PC-9 (cell line): ENCODE data around the gene ALDH7A1. TPM values are rescaled to one million over a fixed set of nuclear protein-coding genes. Genes with fewer than 3 reads are reported as not detected.

Experiments used
- BruUV-seq: library from RNA; stranded (reverse); fragments of 400-500 nt; replicated peaks from 2 replicates; lab custom pipeline; 2021; lab: Mats Ljungman, UMichigan
- CTCF ChIA-PET: fragments of 300-600 bp; sonication (Branson Sonifier 250); formaldehyde crosslinking; loops from one replicate; lab custom pipeline; 2022; ENCODE audit warnings: antibody characterized with exemption; lab: Charles Lee
- POLR2A ChIA-PET: fragments of 300-600 bp; sonication (Branson Sonifier 250); formaldehyde crosslinking; loops from one replicate; lab custom pipeline; 2022; ENCODE audit warnings: antibody characterized with exemption; ENCODE audit not compliant: unreplicated experiment; lab: Charles Lee
- DNase-seq, 2 experiments: peaks; one replicate each; pipeline versions ENCODE4 v3.0.0 to v3.0.0-alpha.2; 2015 to 2022; ENCODE audit warnings: mixed read lengths in 1 of 2
- H2AFZ ChIP-seq: fragments of 200-600 bp; sonication (generic); 2 replicates; pipeline ENCODE4 v1.8.1; 2017; ENCODE audit warnings: antibody characterized with exemption
- H3F3A ChIP-seq: fragments of 200-600 bp; sonication (generic); 2 replicates; pipeline ENCODE4 v1.8.1; 2017; ENCODE audit warnings: antibody characterized with exemption, mild to moderate bottlenecking, low read depth; ENCODE audit not compliant: insufficient read depth
- H3K27ac ChIP-seq: fragments of 200-600 bp; sonication (generic); 2 replicates; pipeline ENCODE4 v1.6.1; 2016; ENCODE audit warnings: mixed run types
- H3K27me3 ChIP-seq: fragments of 200-600 bp; sonication (generic); 2 replicates; pipeline ENCODE4 v1.6.1; 2016; ENCODE audit warnings: low read depth, mixed run types; ENCODE audit not compliant: insufficient read depth
- H3K36me3 ChIP-seq: fragments of 200-600 bp; sonication (generic); 2 replicates; pipeline ENCODE4 v1.6.1; 2016; ENCODE audit warnings: low read depth, mixed run types
- H3K4me1 ChIP-seq: fragments of 200-600 bp; sonication (generic); replicated peaks from 2 replicates; pipeline ENCODE4 v1.6.1; 2016; ENCODE audit warnings: mixed run types; ENCODE audit not compliant: insufficient read depth
- H3K4me2 ChIP-seq: fragments of 200-600 bp; sonication (generic); 2 replicates; pipeline ENCODE4 v1.6.1; 2017; ENCODE audit warnings: mixed run types
- H3K4me3 ChIP-seq: fragments of 200-600 bp; sonication (generic); 2 replicates; pipeline ENCODE4 v1.6.1; 2016; ENCODE audit warnings: mixed run types
- H3K79me2 ChIP-seq: fragments of 200-600 bp; sonication (generic); 2 replicates; pipeline ENCODE4 v1.6.1; 2017; ENCODE audit warnings: low read depth, mixed run types
- H3K9me2 ChIP-seq: fragments of 200-600 bp; sonication (generic); 2 replicates; pipeline ENCODE4 v1.8.1; 2017; ENCODE audit warnings: mild to moderate bottlenecking; ENCODE audit not compliant: insufficient read depth
- H3K9me3 ChIP-seq: fragments of 200-600 bp; sonication (generic); 2 replicates; pipeline ENCODE4 v1.8.1; 2016; ENCODE audit warnings: low read depth; ENCODE audit not compliant: insufficient read depth
- H4K20me1 ChIP-seq: fragments of 200-600 bp; sonication (generic); 2 replicates; pipeline ENCODE4 v1.8.1; 2017; ENCODE audit not compliant: insufficient read depth
- EZH2 ChIP-seq: fragments of 200-600 bp; sonication (generic); IDR thresholded peaks from 2 replicates; pipeline ENCODE4 v1.8.0; 2017; ENCODE audit warnings: antibody characterized with exemption, low read depth
- intact Hi-C: fragments of 100-400 bp; cut with micrococcal nuclease; formaldehyde crosslinking; loops from one replicate; pipeline ENCODE4 v1.10.0; 2022; ENCODE audit not compliant: unreplicated experiment
- total RNA-seq: library from RNA; stranded (reverse); gene quantifications from 2 replicates; pipeline ENCODE4 v1.2.3, GENCODE V29; 2021
- TF ChIP-seq, protein P1 (sequence below): fragments of 200-600 bp; sonication (generic); conservative IDR thresholded peaks from 2 replicates; pipeline ENCODE4 v1.6.1; 2017; ENCODE audit warnings: mixed run types, antibody characterized with exemption, mild to moderate bottlenecking, moderate library complexity

ALDH7A1 gene
- total RNA-seq, 1 experiment from 2014 or later: 109 TPM

DNA sequence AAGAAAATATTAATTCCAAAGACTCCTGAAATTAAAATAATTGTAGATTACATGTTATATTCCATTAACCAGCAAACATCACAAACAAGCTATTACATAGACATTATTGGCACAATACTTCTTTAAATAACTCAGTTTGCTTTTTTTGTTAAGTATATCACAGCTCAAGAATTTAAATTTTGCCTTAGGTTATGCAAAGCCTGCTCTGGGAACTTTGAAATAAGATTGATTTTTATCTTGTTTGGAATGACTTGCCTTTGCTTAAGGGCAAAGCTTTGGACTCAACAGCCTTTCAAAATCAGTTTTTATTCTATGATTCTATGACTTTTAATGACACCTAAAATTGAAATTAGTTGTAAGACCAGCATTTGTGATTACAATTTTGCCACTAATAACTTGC, 78.2 kb downstream of the ALDH7A1 start:
- POLR2A ChIA-PET: interaction anchor here (0.5 kb wide), 1 partner anchor 167 kb away, joined by 3 read pairs; no protein-coding TSS in a partner anchor
- Histone ChIP-seq H4K20me1 (no peaks in the 10 kb centered on the region), H3K9me3 (no peaks in the 10 kb centered on the region), H3K9me2 (no peaks in the 10 kb centered on the region), H3K27me3 (no peaks in the 10 kb centered on the region), H3K4me2 (no peak overlapping the region), H3K4me1 (peaks cover 18% of the 10 kb centered on the region; the same call in 1 of the 2 replicates), H3F3A (peaks cover 10% of the 10 kb centered on the region; the same call in 1 of the 2 replicates), H2AFZ (no peak overlapping the region), H3K79me2 (no peaks in the 10 kb centered on the region), H3K36me3 (no peaks in the 10 kb centered on the region), H3K4me3 (no peak overlapping the region), H3K27ac (peak overlapping the region; percentile 14; the same call in 1 of the 2 replicates)
- DNase-seq: peak in 1 of 2 experiments; percentile 69
- no peak for TF ChIP-seq EZH2
- TF ChIP-seq, protein P1, sequence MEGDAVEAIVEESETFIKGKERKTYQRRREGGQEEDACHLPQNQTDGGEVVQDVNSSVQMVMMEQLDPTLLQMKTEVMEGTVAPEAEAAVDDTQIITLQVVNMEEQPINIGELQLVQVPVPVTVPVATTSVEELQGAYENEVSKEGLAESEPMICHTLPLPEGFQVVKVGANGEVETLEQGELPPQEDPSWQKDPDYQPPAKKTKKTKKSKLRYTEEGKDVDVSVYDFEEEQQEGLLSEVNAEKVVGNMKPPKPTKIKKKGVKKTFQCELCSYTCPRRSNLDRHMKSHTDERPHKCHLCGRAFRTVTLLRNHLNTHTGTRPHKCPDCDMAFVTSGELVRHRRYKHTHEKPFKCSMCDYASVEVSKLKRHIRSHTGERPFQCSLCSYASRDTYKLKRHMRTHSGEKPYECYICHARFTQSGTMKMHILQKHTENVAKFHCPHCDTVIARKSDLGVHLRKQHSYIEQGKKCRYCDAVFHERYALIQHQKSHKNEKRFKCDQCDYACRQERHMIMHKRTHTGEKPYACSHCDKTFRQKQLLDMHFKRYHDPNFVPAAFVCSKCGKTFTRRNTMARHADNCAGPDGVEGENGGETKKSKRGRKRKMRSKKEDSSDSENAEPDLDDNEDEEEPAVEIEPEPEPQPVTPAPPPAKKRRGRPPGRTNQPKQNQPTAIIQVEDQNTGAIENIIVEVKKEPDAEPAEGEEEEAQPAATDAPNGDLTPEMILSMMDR: no peak
- intact Hi-C loops: no loop called here
- CTCF ChIA-PET: interaction anchor here (1.0 kb wide), 1 partner anchor 16 kb away, joined by 6 read pairs; no protein-coding TSS in a partner anchor
- BruUV-seq: no TSS peak

DNA sequence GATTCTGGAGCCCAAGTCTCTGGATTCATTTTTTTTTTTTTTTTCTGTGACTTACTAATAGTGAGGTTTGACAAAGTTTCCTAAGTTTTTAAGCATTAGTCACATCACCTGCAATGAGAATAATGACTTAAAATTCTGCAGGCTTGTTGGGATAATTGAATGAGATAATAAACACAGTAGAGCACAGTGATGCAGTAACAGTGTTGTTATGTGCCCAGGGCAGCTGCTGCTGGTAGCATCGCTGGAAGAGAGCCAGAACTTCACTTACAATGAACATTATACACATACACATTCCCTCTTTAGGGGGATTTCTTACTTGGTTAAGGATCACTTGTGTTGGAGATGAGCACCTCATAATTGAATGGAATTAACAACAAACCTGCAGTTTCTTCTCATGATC, 78.9 kb downstream of the ALDH7A1 start:
- H3K4me2 ChIP-seq: no peak overlapping the region
- DNase-seq: peak in 1 of 2 experiments; percentile 38
- POLR2A ChIA-PET: interaction anchor here (0.5 kb wide), 1 partner anchor 166 kb away, joined by 3 read pairs; no protein-coding TSS in a partner anchor

DNA sequence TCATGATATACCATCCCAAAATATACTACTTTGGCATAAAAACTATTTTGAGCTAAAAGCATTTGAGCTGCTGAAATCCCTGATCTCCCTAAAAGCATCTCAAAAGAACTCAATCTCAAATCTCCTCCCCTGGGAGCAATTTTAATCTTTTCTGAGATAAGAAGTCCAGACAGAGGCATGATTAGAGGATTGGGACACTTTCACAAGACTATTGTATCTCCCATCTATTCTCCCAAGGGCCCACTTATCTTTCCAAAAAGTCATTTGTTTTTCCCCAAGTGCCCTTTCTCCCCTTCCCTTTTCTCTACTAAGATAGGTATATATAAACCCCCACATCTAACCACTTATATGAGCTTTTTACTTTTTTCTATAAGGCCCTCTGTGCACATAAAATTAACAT, 79.7 kb downstream of the ALDH7A1 start:
- ChIA-PET POLR2A (no interaction called here), CTCF (no interaction called here)
- Histone ChIP-seq H3K79me2 (no peaks in the 10 kb centered on the region), H3F3A (peaks cover 10% of the 10 kb centered on the region; the same call in 1 of the 2 replicates), H3K9me2 (no peaks in the 10 kb centered on the region), H3K4me1 (peaks cover 18% of the 10 kb centered on the region; the same call in 1 of the 2 replicates), H3K9me3 (no peaks in the 10 kb centered on the region), H3K4me2 (no peak overlapping the region), H4K20me1 (no peaks in the 10 kb centered on the region), H3K27ac (peak overlapping the region; percentile 37; the same call in 1 of the 2 replicates), H2AFZ (no peak overlapping the region), H3K36me3 (no peaks in the 10 kb centered on the region), H3K4me3 (no peak overlapping the region), H3K27me3 (no peaks in the 10 kb centered on the region)
- BruUV-seq: no TSS peak
- DNase-seq: no peak
- intact Hi-C loops: no loop called here
- TF ChIP-seq, protein P1: no peak
- no peak for TF ChIP-seq EZH2

More for the DNA sequence above, 78.9 kb downstream of the ALDH7A1 start:
- H3K79me2 ChIP-seq: no peaks in the 10 kb centered on the region
- peak overlapping the region; percentile 14; the same call in 1 of the 2 replicates for H3K27ac ChIP-seq
- H3F3A ChIP-seq: peaks cover 10% of the 10 kb centered on the region; the same call in 1 of the 2 replicates
- no peaks in the 10 kb centered on the region for H4K20me1 ChIP-seq
- H3K36me3 ChIP-seq: no peaks in the 10 kb centered on the region
- intact Hi-C loops: no loop called here
- BruUV-seq: no TSS peak
- no peaks in the 10 kb centered on the region for H3K27me3 ChIP-seq
- CTCF ChIA-PET: interaction anchor here (1.0 kb wide), 1 partner anchor 16 kb away, joined by 6 read pairs; no protein-coding TSS in a partner anchor
- TF ChIP-seq, protein P1: no peak
- no peak for TF ChIP-seq EZH2
- peaks cover 18% of the 10 kb centered on the region; the same call in 1 of the 2 replicates for H3K4me1 ChIP-seq
- H3K9me2 ChIP-seq: no peaks in the 10 kb centered on the region
- no peaks in the 10 kb centered on the region for H3K9me3 ChIP-seq
- H2AFZ ChIP-seq: no peak overlapping the region
- H3K4me3 ChIP-seq: no peak overlapping the region
